GM20000 (cell line): ENCODE measurements around the gene LMX1B.
"Not testable (repeated sequence)": the region's sequence is repeated elsewhere in the genome, so short reads cannot be mapped to it uniquely, and the experiment has no call there.

ENCODE experiments used
- DNase-seq: peaks from one replicate; pipeline ENCODE4 v3.0.0; 2012; ENCODE audit warnings: low spot score
- CTCF ChIP-seq: IDR thresholded peaks from 2 replicates; pipeline ENCODE4 v1.5.1; 2012; ENCODE audit warnings: mild to moderate bottlenecking, control low read depth; ENCODE audit errors: extremely low read depth, missing control alignments

Gene LMX1B

GRCh38 chr9:126613651-126614050 lies at the start of gene LMX1B:
TSS of gene LMX1B (plus strand) at chr9:126613928. CDS start at chr9:126614450, 522 bp downstream.
- no peak for TF ChIP-seq CTCF
- peak; percentile 45 for DNase-seq

GRCh38 chr9:126564128-126564527 lies 49.6 kb upstream of the LMX1B start:
- no peak for TF ChIP-seq CTCF

GRCh38 chr9:126564716-126565115 lies 49.0 kb upstream of the LMX1B start:
- no peak for DNase-seq
- no peak for TF ChIP-seq CTCF

More at GRCh38 chr9:126564128-126564527, 49.6 kb upstream of the LMX1B start:
- DNase-seq: no peak

DNA sequence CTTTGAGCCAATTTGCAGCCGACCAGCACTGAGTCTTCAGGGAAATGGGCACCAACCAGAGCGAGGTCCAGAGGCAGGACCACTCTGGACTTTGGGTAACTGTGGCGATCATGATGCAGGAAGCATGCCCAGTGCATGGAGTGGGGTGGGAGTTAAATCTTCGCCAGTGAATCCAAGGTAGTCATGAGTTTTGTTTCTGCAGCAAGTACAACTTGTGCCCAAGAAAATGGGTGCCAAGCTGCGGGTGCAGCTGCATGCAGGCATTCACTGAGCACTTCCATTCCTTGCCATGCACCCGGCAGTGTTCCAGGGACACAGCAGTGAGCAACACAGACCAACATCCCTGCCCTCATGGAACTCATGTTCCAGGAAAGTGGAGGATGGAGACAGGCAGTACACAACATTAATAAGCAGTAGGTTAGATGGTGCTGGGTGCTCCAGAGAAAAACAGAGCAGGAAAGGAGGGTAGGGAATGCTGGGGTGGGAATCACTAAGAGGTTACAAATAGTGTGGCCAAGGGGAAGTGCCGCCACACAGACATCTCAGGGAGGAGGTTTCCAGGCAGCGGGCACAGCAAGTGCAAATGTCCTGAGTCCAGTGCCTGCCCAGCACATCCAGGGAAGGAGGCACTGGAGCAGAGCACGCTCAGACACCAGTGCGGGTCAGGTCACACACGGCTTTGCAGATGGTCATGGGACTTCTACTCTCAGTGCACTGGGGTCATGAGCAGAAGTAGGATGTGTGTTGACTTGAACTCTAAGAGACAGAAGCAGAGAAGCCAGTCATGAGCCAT lies 48.2 kb upstream of the LMX1B start:
- no peak for DNase-seq
- TF ChIP-seq CTCF: no peak

DNA sequence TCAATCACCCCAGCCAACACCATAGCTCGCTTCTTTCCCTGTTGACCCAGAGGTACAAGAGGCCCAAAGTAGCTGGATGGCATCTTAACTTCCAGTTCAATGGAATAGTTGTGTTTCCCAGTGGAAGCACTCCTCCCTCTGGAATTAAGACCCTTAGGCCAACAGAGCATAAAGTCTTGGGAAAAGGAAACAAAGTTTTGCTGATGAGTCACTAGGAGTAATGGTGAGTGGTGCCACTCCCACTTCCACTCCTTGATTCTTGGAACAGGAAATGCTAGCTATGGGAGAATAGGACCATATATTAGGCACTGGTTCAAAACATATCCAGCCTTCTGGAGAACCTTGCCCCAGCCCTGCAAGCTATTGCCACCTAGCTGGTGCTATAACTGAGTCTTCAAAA lies 44.7 kb upstream of the LMX1B start:
- TF ChIP-seq CTCF: no peak
- DNase-seq: no peak

DNA sequence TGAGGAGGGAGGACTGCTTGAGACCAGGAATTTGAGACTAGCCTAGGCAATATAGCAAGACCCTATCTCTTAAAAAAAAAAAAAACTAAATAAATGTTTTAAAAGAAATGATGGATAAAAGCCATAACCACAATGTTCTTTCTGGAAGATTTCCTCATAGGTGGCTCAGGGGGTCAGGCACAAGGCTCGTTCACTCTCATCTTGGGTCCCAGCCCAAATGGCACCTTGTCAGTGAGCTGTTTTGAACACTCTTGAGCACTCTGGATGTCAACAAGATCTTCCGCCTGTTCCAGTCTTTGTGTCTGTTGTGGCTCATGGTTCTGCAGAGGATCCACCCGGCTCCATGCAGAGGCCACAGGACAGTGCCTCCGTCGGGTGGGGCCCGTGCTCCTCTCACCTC lies 35.7 kb upstream of the LMX1B start:
- no peak for DNase-seq
- no peak for TF ChIP-seq CTCF

GRCh38 chr9:126580319-126580718 lies 33.4 kb upstream of the LMX1B start:
- not testable (repeated sequence) for DNase-seq

- DNase-seq: no peak
- no peak for TF ChIP-seq CTCF
Observed at GRCh38 chr9:126581893-126582292, 31.8 kb upstream of the LMX1B start.
